Testis (tissue), 2 donors: ENCODE data around the gene CEBPG.

Experiments used
- POLR2A ChIP-seq: fragments of 450-650 bp; IDR thresholded peaks from one replicate; pipeline ENCODE4 v1.6.1; 2017; ENCODE audit warnings: antibody characterized with exemption, mild to moderate bottlenecking, moderate library complexity
- TF ChIP-seq, protein P1 (sequence below), 3 experiments: fragments of 450-650 bp in 2 of 3; fragments of 200-600 bp in 1 of 3; sonication (generic) in 1 of 3; IDR thresholded peaks; one replicate each; pipeline ENCODE4 v1.5.1; 2016 to 2019; ENCODE audit warnings: antibody characterized with exemption in 3 of 3, mild to moderate bottlenecking in 2 of 3, moderate library complexity in 1 of 3

DNA sequence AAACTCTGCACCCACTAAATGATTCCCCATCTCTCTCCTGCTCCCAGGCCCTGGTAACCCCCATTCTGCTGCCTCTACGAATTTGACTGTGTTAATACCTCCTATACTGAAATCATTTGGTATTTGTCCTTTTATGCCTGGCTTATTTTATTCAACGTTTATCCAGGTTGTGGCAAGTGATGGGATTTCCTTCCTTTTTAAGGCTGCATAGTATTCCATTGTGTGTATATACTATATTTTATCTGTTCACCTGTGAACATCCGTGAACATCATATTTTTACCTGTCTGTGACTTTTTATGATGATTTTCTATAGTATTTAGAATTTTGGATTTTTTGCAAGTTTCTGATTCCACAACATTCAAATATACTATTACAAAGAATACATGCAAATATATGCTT is 13.9 kb upstream of the CEBPG start:
- TF ChIP-seq, protein P1, sequence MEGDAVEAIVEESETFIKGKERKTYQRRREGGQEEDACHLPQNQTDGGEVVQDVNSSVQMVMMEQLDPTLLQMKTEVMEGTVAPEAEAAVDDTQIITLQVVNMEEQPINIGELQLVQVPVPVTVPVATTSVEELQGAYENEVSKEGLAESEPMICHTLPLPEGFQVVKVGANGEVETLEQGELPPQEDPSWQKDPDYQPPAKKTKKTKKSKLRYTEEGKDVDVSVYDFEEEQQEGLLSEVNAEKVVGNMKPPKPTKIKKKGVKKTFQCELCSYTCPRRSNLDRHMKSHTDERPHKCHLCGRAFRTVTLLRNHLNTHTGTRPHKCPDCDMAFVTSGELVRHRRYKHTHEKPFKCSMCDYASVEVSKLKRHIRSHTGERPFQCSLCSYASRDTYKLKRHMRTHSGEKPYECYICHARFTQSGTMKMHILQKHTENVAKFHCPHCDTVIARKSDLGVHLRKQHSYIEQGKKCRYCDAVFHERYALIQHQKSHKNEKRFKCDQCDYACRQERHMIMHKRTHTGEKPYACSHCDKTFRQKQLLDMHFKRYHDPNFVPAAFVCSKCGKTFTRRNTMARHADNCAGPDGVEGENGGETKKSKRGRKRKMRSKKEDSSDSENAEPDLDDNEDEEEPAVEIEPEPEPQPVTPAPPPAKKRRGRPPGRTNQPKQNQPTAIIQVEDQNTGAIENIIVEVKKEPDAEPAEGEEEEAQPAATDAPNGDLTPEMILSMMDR (IDR thresholded peaks at IDR 0.05): no peak
- TF ChIP-seq POLR2A: no peak
